Endothelial cell of umbilical vein (primary cell): Measurements from ENCODE around the gene LOXL4. TPM values are rescaled to one million over a fixed set of nuclear protein-coding genes. Genes with fewer than 3 reads are reported as not detected.

ENCODE experiments used
- BruUV-seq: library from RNA; stranded (reverse); fragments of 400-500 nt; replicated peaks from 2 replicates; lab custom pipeline; 2021; lab: Mats Ljungman, UMichigan
- CTCF ChIA-PET: fragments of 300-600, 350-600 bp; sonication (Branson Sonifier 250); formaldehyde crosslinking; loops from one replicate; lab custom pipeline; 2021; ENCODE audit warnings: antibody characterized with exemption, inconsistent platforms; lab: Charles Lee
- POLR2A ChIA-PET: fragments of 300-600, 350-600 bp; sonication (Branson Sonifier 250); formaldehyde crosslinking; loops from one replicate; lab custom pipeline; 2021; ENCODE audit warnings: antibody characterized with exemption, inconsistent platforms; lab: Charles Lee
- DNase-seq: peaks from one replicate; pipeline ENCODE4 v3.0.0-alpha.2; 2011; ENCODE audit warnings: low read depth, low spot score
- FAIRE-seq: peaks from 2 replicates; lab custom pipeline; 2011; peaks lifted over from hg19 to GRCh38; lab: Jason Lieb, UNC
- H2AFZ ChIP-seq: 2 replicates; pipeline ENCODE4 v1.6.0; 2012; ENCODE audit warnings: low read depth, low read length, control low read depth, inconsistent platforms
- H3K27ac ChIP-seq: 2 replicates; pipeline ENCODE4 v1.5.1; 2011; ENCODE audit warnings: low read depth, mild to moderate bottlenecking, control low read depth, low read length, moderate library complexity; ENCODE audit not compliant: insufficient read depth
- H3K27me3 ChIP-seq, 2 experiments: 2 replicates each; pipeline versions ENCODE4 v1.6.0 to v1.6.1; 2011; ENCODE audit warnings: low read length in 2 of 2, mixed read lengths in 1 of 2; ENCODE audit not compliant: control insufficient read depth in 2 of 2, insufficient read depth in 2 of 2
- H3K36me3 ChIP-seq, 2 experiments: 2 replicates in 1 of 2; 3 replicates in 1 of 2; pipeline ENCODE4 v1.5.1; 2011; ENCODE audit warnings: low read length in 2 of 2, mild to moderate bottlenecking in 1 of 2, moderate library complexity in 1 of 2; ENCODE audit not compliant: control insufficient read depth in 2 of 2, insufficient read depth in 2 of 2; ENCODE audit errors: extremely low read depth in 1 of 2
- H3K4me1 ChIP-seq: 3 replicates; pipeline ENCODE4 v1.5.1; 2011; ENCODE audit warnings: mild to moderate bottlenecking, low read length; ENCODE audit not compliant: control insufficient read depth, insufficient read depth; ENCODE audit errors: extremely low read depth
- H3K4me2 ChIP-seq: 2 replicates; pipeline ENCODE4 v1.6.1; 2011; ENCODE audit warnings: low read length, control low read depth, mixed read lengths; ENCODE audit not compliant: insufficient read depth
- H3K4me3 ChIP-seq, 3 experiments: fragments of 200-600 bp in 1 of 3; sonication (generic), shearing (Covaris generic) in 1 of 3; replicated peaks in 1 of 3; 2 replicates each; pipeline ENCODE4 v1.5.1; 2011 to 2016; ENCODE audit warnings: control low read depth in 3 of 3, low read length in 3 of 3, mild to moderate bottlenecking in 2 of 3, inconsistent platforms in 1 of 3, low read depth in 1 of 3, moderate library complexity in 1 of 3; ENCODE audit not compliant: insufficient read depth in 1 of 3
- H3K79me2 ChIP-seq: 2 replicates; pipeline ENCODE4 v1.6.0; 2012; ENCODE audit warnings: low read length, inconsistent platforms; ENCODE audit not compliant: control insufficient read depth, insufficient read depth
- H3K9ac ChIP-seq: replicated peaks from 2 replicates; pipeline ENCODE3; 2011; ENCODE audit warnings: low read length, control low read depth; ENCODE audit not compliant: insufficient read depth; ENCODE audit errors: extremely low read depth
- H3K9me1 ChIP-seq: replicated peaks from 3 replicates; pipeline ENCODE4 v1.6.0; 2011; ENCODE audit warnings: mild to moderate bottlenecking, low read length; ENCODE audit not compliant: control insufficient read depth, insufficient read depth; ENCODE audit errors: extremely low read depth
- H3K9me3 ChIP-seq: replicated peaks from 2 replicates; pipeline ENCODE4 v1.5.1; 2012; ENCODE audit warnings: low read length, inconsistent platforms; ENCODE audit not compliant: control insufficient read depth, insufficient read depth
- H4K20me1 ChIP-seq: replicated peaks from 2 replicates; pipeline ENCODE3; 2011; ENCODE audit warnings: mild to moderate bottlenecking, low read length; ENCODE audit not compliant: control insufficient read depth, insufficient read depth; ENCODE audit errors: extremely low read depth
- EZH2 ChIP-seq: IDR thresholded peaks from 2 replicates; pipeline ENCODE4 v1.6.1; 2012; ENCODE audit warnings: borderline replicate concordance, low read depth, mild to moderate bottlenecking, moderate library complexity, low read length, inconsistent platforms; ENCODE audit not compliant: severe bottlenecking
- FOS ChIP-seq: IDR thresholded peaks from 2 replicates; pipeline ENCODE4 v1.6.1; 2011; ENCODE audit warnings: mild to moderate bottlenecking, low read length, moderate library complexity, borderline replicate concordance; ENCODE audit not compliant: insufficient read depth
- JUN ChIP-seq: IDR thresholded peaks from 2 replicates; pipeline ENCODE4 v1.6.1; 2011; ENCODE audit warnings: borderline replicate concordance, low read depth; ENCODE audit not compliant: insufficient read length, insufficient read depth
- MYC ChIP-seq: IDR thresholded peaks from one replicate; pipeline ENCODE4 v1.6.1; 2011; ENCODE audit warnings: mild to moderate bottlenecking, low read depth, low read length
- POLR2A ChIP-seq: IDR thresholded peaks from 2 replicates; pipeline ENCODE4 v1.6.1; 2012; ENCODE audit warnings: low read depth, mild to moderate bottlenecking, control low read depth, low read length
- POLR2AphosphoS5 ChIP-seq: IDR thresholded peaks from 2 replicates; pipeline ENCODE4 v1.6.1; 2012; ENCODE audit warnings: low read depth, mild to moderate bottlenecking, control low read depth, low read length, moderate library complexity; ENCODE audit not compliant: insufficient read depth
- dilution Hi-C: fragments of 300-500 bp; cut with MboI; formaldehyde crosslinking; loops from one replicate; pipeline ENCODE4 v1.15.0; 2019; ENCODE audit warnings: low sequenced_read_pairs; ENCODE audit not compliant: extremely low pct_ligation_motif_present
- intact Hi-C: fragments of 100-400 bp; cut with micrococcal nuclease; formaldehyde crosslinking; loops from one replicate; pipeline ENCODE4 v1.10.0; 2022
- polyA plus RNA-seq, 4 experiments: library from polyadenylated mRNA; depleted of rRNA in 3 of 4; stranded (reverse) in 3 of 4; unstranded in 1 of 4; fragments of >200 nt; gene quantifications; 2 replicates each; pipeline versions ENCODE4 v1.2.1 to v1.2.3, GENCODE V29; 2011 to 2012; ENCODE audit warnings: missing spikeins in 1 of 4
- total RNA-seq: library from RNA; stranded (reverse); gene quantifications from 2 replicates; pipeline ENCODE4 v1.2.3, GENCODE V29; 2021
- TF ChIP-seq, protein P1 (sequence below), 2 donors: IDR thresholded peaks; 1 replicate in 1 of 2; 2 replicates in 1 of 2; pipeline ENCODE4 v1.5.1; 2011; ENCODE audit warnings: low read length in 2 of 2, mild to moderate bottlenecking in 2 of 2, moderate library complexity in 2 of 2, control low read depth in 1 of 2, inconsistent platforms in 1 of 2, low read depth in 1 of 2; ENCODE audit not compliant: insufficient read depth in 1 of 2; ENCODE audit errors: extremely low read depth in 1 of 2

LOXL4 gene
- total and polyA plus RNA-seq, 2 donors (not counting 3 experiments of a cell fraction or from before 2014, with no cell fraction given), result 1.4 to 1.9 TPM

DNA sequence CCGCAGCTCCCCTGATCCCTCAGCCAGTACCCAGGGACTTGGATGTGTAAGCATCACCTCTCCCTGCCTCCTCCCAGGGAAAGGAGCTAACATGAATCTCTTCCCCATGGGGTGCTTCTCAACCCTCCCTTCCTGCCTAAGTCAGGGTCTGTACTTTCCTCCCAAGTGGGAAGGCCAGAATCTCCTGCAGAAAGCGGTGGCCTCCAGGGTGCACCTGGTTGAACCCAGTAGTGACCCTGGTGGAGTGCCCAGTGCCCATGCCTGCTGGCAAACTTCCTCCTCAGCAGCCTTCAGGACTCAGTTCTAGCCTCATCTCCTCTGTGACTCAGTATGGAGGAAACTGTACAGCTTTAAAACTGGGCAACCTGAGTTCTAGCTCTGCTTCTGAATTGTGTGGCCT is 2.8 kb upstream of the LOXL4 start:
- ChIA-PET POLR2A (no interaction called here), CTCF (interaction anchor here (1.3 to 4.2 kb wide), 2 partner anchors 38 kb away, joined by 5 to 25 read pairs; no protein-coding TSS in a partner anchor)
- DNase-seq, result no peak
- Histone ChIP-seq H3K9ac (no peak overlapping the region), H3K9me3 (no peaks in the 10 kb centered on the region), H3K4me3 (no peak overlapping the region), H3K36me3 (no peaks in the 10 kb centered on the region), H3K4me1 (peaks cover 17% of the 10 kb centered on the region), H3K4me2 (no peak overlapping the region), H2AFZ (no peak overlapping the region), H3K79me2 (no peaks in the 10 kb centered on the region), H3K9me1 (no peaks in the 10 kb centered on the region), H4K20me1 (no peaks in the 10 kb centered on the region), H3K27ac (no peak overlapping the region), H3K27me3 (no peaks in the 10 kb centered on the region)
- FAIRE-seq, result no peak
- intact Hi-C loops, result no loop called here
- no TSS peak for BruUV-seq
- TF ChIP-seq POLR2AphosphoS5, result no peak
- TF ChIP-seq EZH2, result no peak
- TF ChIP-seq JUN, result no peak
- no peak for TF ChIP-seq FOS
- no peak for TF ChIP-seq MYC
- TF ChIP-seq, protein P1, sequence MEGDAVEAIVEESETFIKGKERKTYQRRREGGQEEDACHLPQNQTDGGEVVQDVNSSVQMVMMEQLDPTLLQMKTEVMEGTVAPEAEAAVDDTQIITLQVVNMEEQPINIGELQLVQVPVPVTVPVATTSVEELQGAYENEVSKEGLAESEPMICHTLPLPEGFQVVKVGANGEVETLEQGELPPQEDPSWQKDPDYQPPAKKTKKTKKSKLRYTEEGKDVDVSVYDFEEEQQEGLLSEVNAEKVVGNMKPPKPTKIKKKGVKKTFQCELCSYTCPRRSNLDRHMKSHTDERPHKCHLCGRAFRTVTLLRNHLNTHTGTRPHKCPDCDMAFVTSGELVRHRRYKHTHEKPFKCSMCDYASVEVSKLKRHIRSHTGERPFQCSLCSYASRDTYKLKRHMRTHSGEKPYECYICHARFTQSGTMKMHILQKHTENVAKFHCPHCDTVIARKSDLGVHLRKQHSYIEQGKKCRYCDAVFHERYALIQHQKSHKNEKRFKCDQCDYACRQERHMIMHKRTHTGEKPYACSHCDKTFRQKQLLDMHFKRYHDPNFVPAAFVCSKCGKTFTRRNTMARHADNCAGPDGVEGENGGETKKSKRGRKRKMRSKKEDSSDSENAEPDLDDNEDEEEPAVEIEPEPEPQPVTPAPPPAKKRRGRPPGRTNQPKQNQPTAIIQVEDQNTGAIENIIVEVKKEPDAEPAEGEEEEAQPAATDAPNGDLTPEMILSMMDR (IDR thresholded peaks at IDR 0.05; ENCODE audit: extremely low read depth in 1 of 2, insufficient read depth in 1 of 2, low read depth in 1 of 2, low read length in 2 of 2), result no peak
- TF ChIP-seq POLR2A, result no peak
- dilution Hi-C loops, result no loop called here
